Measurements from ENCODE around the gene UBAP2L.
"Not testable (repeated sequence)": the region's sequence is repeated elsewhere in the genome, so short reads cannot be mapped to it uniquely, and the experiment has no call there.

The UBAP2L gene

GRCh38 chr1:154239491-154239890, 18.7 kb downstream of the UBAP2L start:
- DNase-seq (ENCODE audit: extremely low spot score, insufficient read length, low read depth): no peak
- FAIRE-seq: no peak

GRCh38 chr1:154240294-154240833, 19.6 kb downstream of the UBAP2L start:
- no peak for FAIRE-seq

GRCh38 chr1:154241703-154242351, 21.1 kb downstream of the UBAP2L start:
- no peak for FAIRE-seq
- no peak for DNase-seq (ENCODE audit: extremely low spot score, insufficient read length, low read depth)

More at GRCh38 chr1:154240294-154240833, 19.6 kb downstream of the UBAP2L start:
- DNase-seq (ENCODE audit: extremely low spot score, insufficient read length, low read depth): no peak

GRCh38 chr1:154253671-154254070, 32.9 kb downstream of the UBAP2L start:
- no peak for FAIRE-seq

GRCh38 chr1:154256686-154257085, 35.9 kb downstream of the UBAP2L start:
- no peak for FAIRE-seq
- DNase-seq (ENCODE audit: extremely low spot score, insufficient read length, low read depth): no peak

More at GRCh38 chr1:154253671-154254070, 32.9 kb downstream of the UBAP2L start:
- no peak for DNase-seq (ENCODE audit: extremely low spot score, insufficient read length, low read depth)

GRCh38 chr1:154258784-154259183, 38.0 kb downstream of the UBAP2L start:
- no peak for DNase-seq (ENCODE audit: extremely low spot score, insufficient read length, low read depth)
- FAIRE-seq: no peak

GRCh38 chr1:154260127-154260526, 39.4 kb downstream of the UBAP2L start:
- DNase-seq (ENCODE audit: extremely low spot score, insufficient read length, low read depth) (no peak), FAIRE-seq (no peak)

GRCh38 chr1:154263465-154264332, 42.9 kb downstream of the UBAP2L start:
- DNase-seq (ENCODE audit: extremely low spot score, insufficient read length, low read depth): no peak
- no peak for FAIRE-seq

- no peak for FAIRE-seq
- no peak for DNase-seq (ENCODE audit: extremely low spot score, insufficient read length, low read depth)
These were observed 43.7 kb downstream of the UBAP2L start for GRCh38 chr1:154264454-154264853.

- FAIRE-seq: no peak
These were observed 44.8 kb downstream of the UBAP2L start for GRCh38 chr1:154265586-154265985.

GRCh38 chr1:154270833-154271232, 50.1 kb downstream of the UBAP2L start:
- peak; percentile 68 for FAIRE-seq
- DNase-seq (ENCODE audit: extremely low spot score, insufficient read length, low read depth): no peak

More at GRCh38 chr1:154265586-154265985, 44.8 kb downstream of the UBAP2L start:
- DNase-seq (ENCODE audit: extremely low spot score, insufficient read length, low read depth): no peak

GRCh38 chr1:154272217-154272998, 51.7 kb downstream of the UBAP2L start, which contains the start of gene HAX1:
TSS of gene HAX1 (plus strand) at chr1:154272629. CDS start at chr1:154272724, 95 bp downstream.
- DNase-seq (ENCODE audit: extremely low spot score, insufficient read length, low read depth): peak; percentile 89
- FAIRE-seq: peak; percentile 100

GRCh38 chr1:154272999-154273563, 52.3 kb downstream of the UBAP2L start:
- no peak for DNase-seq (ENCODE audit: extremely low spot score, insufficient read length, low read depth)

GRCh38 chr1:154276797-154277196, 56.0 kb downstream of the UBAP2L start:
- DNase-seq (ENCODE audit: extremely low spot score, insufficient read length, low read depth) (no peak), FAIRE-seq (no peak)

More at GRCh38 chr1:154272999-154273563, 52.3 kb downstream of the UBAP2L start:
- no peak for FAIRE-seq

- DNase-seq (ENCODE audit: extremely low spot score, insufficient read length, low read depth); FAIRE-seq: not testable (repeated sequence)
These were observed 66.8 kb downstream of the UBAP2L start for GRCh38 chr1:154287591-154287990.

- no peak for FAIRE-seq
- no peak for DNase-seq (ENCODE audit: extremely low spot score, insufficient read length, low read depth)
These were observed 67.9 kb downstream of the UBAP2L start for GRCh38 chr1:154288661-154289060.

- no peak for DNase-seq (ENCODE audit: extremely low spot score, insufficient read length, low read depth)
- FAIRE-seq: no peak
These were observed 70.2 kb downstream of the UBAP2L start for GRCh38 chr1:154290921-154291320.

- FAIRE-seq (no peak), DNase-seq (ENCODE audit: extremely low spot score, insufficient read length, low read depth) (no peak)
These were observed 74.9 kb downstream of the UBAP2L start for GRCh38 chr1:154295408-154296235.

- DNase-seq (ENCODE audit: extremely low spot score, insufficient read length, low read depth) (no peak), FAIRE-seq (no peak)
These were observed 80.8 kb downstream of the UBAP2L start for GRCh38 chr1:154301582-154301981.
